Activated CD4-positive, alpha-beta T cell treated with anti-CD3 and anti-CD28 coated beads, Interleukin-2, Interleukin-4, amounts not matched to agents 100 ng/mL and 50 ng/mL, durations not matched to agents 16 hours and 8 hours (primary cell): ENCODE results near the gene CPLX1.

Experiments
- DNase-seq: peaks from one replicate; pipeline ENCODE4 v3.0.0-alpha.2; 2020; ENCODE audit warnings: low spot score

The CPLX1 gene

DNA sequence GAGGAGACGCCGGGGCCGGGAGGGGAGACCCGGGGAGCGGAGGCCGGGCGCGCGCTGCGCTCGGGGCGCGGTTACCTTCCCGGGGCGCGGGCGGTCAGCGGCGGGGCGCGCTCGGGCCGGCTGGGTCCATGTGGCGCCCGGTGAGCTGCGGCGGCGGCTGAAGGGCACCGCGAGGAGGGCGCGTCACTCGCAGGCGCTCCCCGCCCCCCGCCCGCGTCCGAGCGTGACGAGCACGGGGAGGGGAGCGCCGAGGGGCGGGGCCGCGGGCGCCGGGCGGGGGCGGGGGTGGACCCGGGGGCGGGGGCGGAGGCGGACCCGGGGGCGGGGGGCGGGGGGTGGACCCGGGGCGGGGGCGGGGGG, at the start of gene CPLX1:
Gene CPLX1 (minus strand): TSS at position 159 of the 360 bp plus-strand sequence. CDS start 1,607 bp downstream, outside the sequence.
- no peak for DNase-seq

DNA sequence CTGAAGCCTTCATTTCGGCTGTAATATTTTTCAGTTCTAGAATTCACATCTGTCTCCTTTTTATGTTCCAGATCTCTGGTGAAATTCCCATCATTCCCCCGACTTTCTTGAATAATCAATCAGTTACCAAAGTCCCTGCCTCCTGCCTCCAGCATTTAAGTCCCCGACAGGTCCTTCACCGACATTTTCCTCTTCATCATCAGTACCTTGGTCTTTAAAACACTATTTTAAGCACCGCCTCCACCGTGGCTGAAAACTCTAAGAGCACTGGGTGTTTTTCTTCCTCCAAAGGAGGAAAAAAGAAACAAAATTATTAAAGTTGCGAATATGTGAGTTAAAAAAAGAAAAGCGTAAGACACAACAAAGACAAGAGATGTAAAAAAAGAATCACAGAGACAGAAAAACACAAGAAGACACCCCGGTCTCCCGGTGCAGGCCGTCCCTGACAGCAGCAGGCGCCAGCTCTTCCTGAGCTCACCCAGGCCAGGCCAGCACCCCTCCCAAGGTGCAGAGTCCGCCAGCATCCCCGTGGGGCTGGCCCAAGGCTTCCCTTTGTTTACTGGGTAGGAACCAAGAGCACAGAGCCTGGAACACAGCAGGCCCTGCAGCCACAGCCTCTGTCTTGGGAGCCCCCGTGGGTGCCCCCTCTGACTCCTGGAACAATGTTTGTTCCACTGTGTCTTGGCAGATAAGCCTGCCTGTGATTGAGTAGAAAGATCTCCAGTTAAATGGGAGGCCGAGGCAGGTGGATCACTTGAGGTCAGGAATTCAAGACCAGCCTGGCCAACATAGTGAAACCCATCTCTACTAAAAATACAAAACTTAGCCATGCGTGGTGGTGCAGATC, 49.3 kb upstream of the CPLX1 start:
- no peak for DNase-seq

DNA sequence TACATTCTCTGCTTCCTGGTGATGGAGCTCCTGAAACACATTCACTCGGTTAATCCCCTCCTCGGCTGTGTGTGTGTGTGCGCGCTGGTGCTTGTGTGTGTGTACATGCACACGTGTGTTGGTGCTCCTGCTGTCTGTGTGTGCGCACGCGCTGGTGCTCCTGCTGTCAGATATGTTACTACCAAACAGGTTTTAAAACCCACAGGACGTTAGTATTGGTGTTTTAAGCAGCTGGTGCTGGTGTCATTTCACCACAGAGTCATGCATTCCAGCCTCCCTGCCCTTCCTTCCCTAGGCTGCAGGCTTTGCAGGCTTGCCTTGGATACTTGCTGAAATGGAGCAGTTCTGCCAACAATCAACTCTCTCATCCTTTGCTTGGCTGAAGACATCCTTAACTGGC, 48.1 kb upstream of the CPLX1 start:
- no peak for DNase-seq

DNA sequence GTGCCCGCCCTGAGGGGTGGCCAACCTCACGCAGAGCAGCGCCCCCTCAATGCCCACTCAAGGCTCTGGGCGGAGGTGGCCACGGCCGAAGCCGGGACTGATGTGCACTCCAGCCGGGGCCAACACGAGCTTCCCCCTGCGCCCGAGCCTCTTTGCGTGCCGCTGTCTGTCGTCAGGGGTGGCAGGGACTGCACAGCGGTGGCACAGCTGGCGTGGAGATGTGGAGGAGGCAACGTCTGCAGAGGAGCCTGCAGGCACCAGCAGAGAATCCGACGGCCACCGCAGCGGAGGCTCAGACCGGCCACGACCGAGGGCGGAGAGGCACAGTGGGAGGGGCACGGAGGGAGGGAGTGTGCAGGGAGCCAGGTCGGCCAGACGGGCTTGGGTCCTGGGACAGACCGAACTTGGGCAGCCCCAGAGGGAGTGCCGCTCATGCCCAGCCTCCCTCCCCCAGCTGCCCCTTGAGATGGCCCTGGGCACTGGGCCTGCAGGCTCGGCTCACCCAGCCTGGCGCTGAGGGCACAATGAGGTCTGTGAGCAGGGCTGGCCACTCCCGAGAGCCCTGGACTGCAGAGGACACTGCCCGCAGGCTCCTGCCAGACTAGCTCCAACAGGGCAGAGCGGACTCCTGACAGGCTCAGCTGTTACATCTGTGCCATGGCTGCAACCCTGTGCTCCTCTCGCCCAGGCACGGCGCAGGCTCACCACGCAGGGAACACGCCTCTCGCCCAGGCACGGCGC, 46.5 kb upstream of the CPLX1 start:
- no peak for DNase-seq

DNA sequence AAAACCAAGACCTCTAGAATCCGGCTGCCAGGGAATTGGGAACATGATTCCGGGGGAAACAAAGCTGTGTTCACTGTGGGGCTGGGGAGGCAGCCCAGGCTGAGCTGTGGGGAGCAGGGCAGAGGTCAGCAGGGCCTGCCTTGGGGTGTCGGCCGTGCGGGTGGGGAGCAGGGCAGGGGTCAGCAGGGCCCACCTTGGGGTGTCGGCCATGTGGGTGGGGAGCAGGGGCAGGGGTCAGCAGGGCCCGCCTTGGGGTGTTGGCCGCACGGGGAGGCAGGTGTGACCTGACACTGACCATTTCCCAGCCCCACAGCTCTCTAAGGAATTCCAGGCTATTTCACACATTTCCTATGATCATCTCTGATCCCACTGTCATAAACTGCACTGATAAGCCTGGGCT, 45.6 kb upstream of the CPLX1 start:
- DNase-seq = no peak

DNA sequence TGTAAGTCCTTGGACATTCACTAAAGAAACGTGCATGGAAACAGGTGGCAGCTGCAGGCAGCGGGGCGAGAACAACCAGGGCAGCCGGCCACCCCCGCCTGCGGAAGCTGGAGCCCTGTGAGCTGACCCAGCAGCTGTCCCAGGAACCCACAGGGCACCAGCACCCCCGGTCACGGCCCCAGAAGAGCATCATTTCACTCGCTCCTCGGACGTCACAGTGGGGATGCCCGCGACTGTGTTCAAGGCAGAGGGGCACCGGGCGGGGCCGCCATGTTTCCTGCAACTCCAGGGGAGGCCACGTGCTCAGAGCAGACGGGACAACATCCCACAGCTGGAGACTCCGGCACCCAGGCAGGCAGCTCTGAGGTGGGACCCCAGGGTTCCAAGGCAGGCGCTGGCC, 45.0 kb upstream of the CPLX1 start:
- DNase-seq = no peak

DNA sequence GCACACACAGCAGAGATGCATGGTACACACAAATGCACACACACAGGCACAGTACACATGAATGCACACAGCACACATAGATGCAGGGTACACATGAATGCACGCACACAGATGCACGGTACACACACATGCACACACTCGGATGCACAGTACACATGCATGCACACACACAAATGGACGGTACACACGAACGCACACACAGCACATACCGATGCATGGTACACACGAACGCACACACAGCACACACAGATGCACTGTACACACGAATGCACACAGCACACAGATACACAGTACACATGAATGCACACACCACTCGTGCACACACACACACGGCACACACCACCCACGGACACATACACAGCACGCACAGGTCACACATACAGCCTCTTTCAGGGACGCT, 43.8 kb upstream of the CPLX1 start:
- no peak for DNase-seq

DNA sequence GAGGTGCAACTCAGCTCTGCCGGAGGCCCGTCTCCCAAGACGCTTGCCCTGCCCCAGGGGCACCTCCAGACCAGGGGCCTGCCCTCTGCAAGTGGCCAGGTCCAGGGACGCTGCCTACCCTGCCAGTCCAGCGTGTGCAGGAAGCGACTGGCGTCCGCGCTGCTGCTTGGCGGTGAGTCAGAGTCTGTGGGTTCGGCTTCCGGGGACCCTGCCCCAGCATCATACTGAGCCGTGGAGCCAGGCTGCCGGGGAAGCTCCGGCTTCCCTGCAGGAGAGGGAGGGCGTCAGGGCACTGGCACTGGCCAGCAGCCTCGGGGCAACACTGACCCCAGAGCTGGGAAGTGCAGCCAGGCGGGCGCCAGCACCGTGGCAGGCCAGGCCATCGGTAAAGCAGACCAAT, 42.5 kb upstream of the CPLX1 start:
- no peak for DNase-seq

DNA sequence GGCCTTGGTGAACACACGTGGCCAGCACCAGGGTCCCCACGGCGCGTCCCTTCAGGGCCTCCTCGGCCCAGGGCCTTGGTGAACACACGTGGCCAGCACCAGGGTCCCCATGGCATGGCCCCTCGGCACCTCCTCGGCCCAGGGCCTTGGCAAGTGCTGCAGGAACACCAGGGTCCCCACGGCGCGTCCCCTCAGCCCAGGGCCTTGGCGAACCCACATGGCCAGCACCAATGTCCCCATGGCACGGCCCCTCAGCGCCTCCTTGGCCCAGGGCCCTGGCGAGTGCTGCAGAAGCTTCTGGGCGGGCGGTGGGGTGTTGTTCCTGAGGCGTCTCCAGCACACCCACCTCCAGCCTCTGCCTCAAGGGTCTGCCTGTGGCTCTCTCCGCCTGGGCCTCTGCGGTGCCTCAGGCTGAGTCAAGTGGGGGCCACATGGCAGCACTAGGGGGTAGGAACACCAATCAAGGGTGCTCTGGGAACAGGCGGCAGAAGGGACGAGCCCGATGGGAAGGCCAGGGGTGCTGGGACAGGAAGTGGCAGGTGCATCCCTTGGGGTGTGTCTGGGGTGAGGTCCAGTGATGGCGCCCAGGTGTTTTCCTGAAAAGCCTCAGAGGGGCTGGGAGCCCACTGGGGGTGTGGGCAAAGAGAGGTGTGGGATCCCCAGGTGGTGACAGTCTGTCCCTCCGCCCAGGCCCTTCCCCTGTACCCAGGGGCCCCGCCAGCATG, 41.8 kb upstream of the CPLX1 start:
- no peak for DNase-seq

DNA sequence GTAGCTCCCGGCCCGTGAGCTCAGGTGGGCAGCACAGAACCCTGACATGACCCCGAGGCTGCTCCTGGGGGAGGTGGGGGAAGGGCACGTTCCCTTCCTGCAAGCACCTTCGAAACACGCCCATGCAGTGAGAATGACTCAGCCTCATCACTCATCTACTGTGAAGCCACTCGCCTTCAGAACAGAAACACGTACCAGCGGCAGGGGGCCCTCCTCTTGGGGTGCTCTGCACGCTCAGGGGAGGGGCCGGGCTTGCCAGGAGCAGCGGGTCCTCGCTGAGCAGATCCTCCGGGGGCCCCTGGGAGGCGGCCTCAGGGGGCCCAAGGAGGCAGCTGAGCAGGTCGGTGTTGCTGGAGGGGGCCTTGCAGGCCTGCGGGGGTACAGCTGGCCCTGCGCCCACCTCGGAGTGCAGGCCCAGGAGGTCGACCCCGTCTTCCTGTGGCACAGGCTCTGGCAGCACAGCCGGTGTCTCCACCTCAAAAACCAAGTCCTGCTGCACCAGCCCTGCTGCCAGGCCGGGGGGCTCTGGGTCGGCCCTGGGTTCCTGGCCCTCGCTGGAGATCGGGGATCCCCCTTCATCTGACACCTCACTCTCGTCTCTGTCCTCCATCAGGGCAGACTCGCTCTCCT, 40.9 kb upstream of the CPLX1 start:
- no peak for DNase-seq

DNA sequence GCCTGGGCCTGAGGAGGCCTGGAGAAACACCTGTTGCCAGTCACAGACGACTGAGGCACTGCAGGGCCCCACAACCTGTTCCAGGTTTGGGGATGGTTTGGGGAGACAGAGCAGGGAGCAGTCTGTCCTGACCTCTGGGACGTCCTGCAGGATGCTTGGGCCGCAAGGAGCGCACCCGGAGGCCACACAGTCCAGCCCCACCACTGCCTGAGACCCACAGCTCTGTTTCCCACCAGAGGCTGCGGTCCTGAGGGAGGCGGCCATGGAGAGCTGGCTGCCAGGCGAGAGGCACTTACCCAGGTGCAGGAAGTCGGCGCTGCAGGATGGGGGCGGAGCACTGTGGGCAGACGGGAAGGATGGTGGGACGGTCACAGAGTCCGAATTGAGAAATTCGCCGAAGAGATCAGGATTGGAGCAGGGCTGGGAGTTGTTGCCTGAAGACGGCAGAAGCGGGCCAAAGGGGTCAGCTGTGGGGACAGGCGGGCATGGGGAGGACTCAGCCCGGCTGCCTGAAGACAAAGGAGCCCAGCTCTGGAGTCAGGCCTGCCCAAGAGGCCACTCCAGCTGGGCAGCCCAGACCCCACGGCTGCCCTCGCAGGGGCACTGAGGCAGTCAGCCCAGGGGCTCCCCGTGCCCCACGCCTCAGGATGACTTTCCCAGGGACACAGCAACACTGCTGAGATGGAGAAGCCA, 40.3 kb upstream of the CPLX1 start:
- DNase-seq = no peak

DNA sequence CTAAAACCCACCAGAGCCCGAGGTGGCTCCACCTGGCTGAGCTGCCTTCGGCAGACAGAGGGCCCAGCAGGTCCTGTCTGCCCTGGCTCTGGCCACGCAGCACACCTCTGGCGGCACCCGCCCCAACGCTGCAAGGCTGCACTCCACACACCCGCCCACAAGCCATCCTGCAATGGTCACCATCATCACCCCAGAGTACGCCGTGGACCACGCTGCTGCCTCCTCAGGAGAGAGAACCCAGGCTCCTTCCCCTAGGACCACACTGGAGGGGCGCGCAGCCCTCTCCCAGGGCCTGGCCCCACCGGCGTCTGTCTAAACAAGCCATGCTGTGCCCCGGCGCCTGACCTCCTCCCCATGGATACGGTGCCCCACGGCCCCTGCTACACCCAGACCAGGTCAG, 39.6 kb upstream of the CPLX1 start:
- DNase-seq = no peak

DNA sequence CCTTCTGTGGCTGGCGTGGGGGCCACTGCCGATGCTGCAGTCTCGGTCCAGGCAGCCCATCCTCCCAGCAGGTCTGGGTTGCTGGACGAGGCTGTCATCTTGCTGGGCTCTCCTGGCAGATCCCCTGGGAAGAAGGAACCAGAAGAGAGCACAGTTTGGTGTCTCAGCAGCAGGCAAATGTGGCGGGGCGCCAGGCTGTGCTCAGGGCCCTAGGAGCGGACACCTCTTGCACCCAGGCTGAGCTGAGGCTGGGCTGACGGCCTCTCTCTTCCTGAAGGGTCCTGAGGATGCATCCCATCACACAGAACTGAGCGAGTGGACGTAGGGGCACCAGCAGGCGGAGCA, 39.2 kb upstream of the CPLX1 start:
- no peak for DNase-seq

DNA sequence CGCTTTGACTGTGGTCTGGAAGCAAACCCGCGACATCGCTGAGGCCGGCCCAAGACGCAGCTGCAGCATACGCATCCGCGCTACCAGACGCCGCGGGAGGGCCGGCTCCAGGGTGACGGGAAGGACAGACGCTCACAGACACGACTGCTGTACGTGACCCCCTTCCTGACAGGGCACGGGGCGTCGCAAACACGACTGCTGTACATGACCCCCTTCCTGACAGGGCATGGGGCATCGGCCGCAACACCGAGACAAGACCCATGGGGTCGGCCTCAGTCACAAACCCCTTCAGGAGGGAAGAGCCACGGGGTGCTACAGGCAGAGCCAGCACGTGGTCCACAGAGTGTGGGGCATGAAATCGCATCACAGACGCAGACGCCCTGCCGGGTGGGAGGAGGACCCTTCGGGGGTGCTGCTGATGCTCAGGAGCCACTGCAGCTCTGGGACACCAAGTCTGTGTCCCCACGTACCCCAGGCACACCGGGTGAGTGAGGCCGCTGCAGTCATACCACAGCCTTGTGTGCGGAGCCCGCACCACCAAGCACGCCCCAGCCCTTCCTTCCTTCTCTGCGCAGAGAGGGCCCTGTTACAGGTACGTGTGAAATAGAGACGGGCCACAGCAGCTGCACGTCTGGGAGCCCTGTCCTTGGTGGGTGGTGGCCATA, 38.7 kb upstream of the CPLX1 start:
- no peak for DNase-seq

DNA sequence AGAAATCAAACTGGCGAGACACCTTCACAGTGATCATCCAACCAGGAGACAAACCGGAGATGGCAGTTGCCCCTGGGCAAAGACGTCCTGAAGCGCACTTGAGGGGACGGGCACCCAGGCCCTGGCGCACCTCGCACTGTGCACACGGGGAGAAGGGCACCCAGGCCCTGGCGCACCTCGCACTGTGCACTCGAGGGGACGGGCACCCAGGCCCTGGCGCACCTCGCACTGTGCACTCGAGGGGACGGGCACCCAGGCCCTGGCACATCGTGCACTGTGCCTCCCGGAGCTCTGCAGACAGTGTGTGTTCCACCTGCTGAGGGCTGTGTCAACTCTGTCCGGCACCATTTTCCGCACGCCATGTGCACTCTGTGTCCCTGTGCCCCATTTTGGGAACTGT, 34.6 kb upstream of the CPLX1 start:
- no peak for DNase-seq

DNA sequence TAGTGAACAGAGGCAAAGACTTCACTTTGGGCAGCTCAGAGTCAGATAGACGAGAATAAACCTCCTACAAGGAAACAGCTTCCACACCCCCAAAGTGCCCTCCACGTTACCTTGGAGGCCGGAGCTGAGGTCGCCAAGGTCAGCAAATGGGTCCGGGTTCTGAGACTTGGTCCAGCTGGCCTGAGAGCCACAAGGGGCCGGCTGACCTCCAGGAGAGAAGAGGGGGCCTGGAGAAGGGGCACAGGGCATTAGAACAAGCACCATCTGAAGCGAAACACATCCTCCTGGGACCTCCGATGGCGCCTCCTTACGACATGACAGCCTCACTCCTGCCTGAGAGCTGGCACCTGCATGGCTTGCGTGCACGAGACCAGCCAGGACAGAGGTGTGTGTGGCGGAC, 33.6 kb upstream of the CPLX1 start:
- no peak for DNase-seq

DNA sequence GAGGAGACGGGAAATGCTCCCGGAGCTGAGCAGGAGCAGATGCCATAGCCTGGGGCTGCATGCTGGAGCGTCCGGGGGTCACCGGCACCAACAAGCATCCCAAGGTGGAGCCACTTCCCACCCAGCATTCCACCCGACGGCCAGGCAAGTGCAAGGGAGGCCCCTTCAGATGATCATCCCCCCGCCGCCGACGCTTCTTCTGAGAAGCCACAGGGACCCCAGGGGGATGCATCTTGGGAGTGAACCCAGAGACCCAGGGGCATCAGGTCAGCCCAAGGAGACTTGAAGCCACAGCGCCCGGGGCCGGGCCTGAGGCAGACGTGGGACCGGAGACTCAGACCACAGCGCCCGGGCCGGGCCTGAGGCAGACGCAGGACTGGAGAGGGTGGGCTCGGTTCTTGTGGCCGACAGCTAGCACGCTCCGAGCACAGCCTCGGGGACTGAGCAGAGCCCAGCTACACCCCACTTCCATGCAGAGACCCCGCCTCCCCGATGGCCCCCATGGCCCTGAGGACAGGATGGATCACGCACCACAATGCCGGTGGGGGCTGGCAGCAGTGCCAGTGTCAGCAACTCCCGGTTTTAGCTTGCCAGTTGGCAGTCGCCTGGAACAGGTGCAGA, 33.0 kb upstream of the CPLX1 start:
- no peak for DNase-seq

DNA sequence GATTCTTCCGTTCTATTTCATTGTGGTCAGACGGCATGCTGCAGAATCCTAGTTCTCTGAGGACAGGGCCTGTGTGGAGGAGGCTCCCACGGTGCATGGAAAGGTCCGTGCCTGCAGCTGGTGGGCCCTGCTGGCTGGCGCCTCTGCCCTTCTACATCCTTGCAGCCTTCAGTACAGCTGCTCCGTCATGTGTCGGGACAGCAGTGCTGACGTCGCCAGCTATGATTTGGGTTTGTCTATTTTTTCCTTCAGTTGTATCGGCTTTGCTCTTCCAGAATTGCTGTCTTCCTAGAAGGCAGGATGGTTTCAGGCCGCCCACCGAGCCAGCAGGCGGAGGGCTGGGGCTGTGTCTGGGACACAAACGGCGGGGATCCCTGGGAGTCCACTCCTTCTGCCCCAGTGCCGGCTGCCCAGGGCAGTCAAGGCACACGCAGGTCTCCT, 32.1 kb upstream of the CPLX1 start:
- DNase-seq = no peak

DNA sequence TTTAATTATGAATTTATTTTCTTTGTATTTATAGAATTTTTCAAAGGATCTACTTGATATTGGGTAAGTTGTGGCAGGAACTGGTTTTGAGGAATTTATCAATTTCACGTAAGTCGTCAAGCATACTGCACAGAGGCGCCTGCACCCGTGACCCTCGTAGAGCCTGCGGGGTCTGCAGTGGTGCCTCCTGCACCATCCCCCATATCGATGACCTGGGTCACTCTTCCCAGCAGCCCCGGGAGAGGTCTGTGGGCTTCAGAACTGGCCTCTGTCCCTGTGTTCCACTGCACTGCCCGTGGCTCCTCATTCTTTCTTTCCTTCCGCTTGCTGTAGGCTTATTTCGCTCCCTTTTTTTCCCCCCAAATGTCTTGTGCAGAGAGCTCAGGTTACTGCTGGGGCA, 31.5 kb upstream of the CPLX1 start:
- DNase-seq = no peak

DNA sequence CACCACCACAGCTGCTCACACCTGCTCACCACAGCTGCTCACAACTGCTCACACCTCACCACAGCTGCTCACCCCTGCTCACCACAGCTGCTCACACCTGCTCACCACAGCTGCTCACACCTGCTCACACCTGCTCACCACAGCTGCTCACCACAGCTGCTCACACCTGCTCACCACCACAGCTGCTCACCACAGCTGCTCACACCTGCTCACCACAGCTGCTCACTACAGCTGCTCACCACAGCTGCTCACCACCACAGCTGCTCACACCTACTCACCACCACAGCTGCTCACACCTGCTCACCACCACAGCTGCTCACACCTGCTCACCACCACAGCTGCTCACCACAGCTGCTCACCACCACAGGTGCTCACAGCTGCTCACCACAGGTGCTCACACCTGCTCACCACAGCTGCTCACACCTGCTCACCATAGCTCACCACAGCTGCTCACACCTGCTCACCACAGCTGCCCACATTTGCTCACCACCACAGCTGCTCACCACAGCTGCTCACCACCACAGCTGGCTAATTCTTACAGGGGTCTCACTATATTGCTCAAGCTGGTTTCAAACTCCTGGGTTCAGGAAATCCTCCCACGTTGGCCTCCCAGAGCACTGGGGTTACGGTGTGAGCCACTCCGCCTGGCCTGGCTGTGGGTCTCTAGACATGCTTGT, 30.4 kb upstream of the CPLX1 start:
- DNase-seq = no peak

DNA sequence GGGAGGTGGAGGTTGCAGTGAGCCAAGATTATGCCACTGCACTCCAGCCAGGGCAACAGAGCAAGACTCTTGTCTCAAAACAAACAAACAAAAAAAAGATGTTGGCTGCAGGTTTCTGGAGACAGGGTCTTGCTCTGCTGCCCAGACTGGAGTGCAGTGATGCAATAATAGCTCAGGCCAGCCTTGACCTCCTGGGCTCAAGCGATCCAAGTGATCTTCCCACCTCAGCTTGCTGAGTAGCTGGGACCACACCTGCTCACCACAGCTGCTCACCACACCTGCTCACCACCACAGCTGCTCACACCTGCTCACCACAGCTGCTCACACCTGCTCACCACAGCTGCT, 29.9 kb upstream of the CPLX1 start:
- no peak for DNase-seq
